Uterus (tissue), 2 donors: ENCODE measurements around the gene CCDC38.

ENCODE experiments used
- POLR2A ChIP-seq, 2 donors: fragments of 450-650 bp; IDR thresholded peaks; one replicate each; pipeline ENCODE4 v1.6.1; 2016; ENCODE audit warnings: antibody characterized with exemption in 2 of 2, mild to moderate bottlenecking in 1 of 2, moderate library complexity in 1 of 2
- TF ChIP-seq, protein P1 (sequence below), 4 experiments: fragments of 200-600 bp in 2 of 4; fragments of 450-650 bp in 2 of 4; sonication (generic) in 2 of 4; IDR thresholded peaks; one replicate each; pipeline ENCODE4 v1.5.1; 2016 to 2019; ENCODE audit warnings: antibody characterized with exemption in 4 of 4, mild to moderate bottlenecking in 2 of 4, moderate library complexity in 1 of 4

DNA sequence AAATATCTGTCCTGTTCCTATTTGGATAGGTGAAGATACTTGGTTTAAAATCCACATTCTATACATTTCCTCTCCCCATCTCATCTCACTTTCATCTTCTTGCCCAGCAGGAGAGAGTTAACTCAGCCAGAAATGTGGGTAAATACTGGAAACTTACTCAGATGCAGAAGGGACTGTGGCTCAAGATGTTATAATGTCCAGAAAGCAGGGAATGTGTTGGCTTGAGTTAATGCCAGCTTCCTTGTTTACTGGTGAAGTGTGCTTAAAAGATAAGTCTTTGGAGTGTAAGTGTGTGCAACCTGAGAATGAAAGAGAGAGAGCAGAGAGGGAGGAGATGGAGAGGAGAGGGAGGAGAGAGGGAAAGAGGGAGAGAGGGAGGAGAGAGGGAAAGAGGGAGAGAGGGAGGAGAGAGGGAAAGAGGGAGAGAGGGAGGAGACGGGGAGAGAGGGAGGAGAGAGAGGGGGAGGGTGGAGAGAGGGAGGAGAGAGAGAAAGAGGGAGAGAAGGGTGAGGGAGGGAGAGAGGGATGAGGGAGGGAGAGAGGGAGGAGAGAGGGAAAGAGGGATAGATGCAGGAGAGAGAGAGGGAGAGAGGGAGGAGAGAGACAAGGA is 105.7 kb downstream of the CCDC38 start:
- TF ChIP-seq, protein P1, sequence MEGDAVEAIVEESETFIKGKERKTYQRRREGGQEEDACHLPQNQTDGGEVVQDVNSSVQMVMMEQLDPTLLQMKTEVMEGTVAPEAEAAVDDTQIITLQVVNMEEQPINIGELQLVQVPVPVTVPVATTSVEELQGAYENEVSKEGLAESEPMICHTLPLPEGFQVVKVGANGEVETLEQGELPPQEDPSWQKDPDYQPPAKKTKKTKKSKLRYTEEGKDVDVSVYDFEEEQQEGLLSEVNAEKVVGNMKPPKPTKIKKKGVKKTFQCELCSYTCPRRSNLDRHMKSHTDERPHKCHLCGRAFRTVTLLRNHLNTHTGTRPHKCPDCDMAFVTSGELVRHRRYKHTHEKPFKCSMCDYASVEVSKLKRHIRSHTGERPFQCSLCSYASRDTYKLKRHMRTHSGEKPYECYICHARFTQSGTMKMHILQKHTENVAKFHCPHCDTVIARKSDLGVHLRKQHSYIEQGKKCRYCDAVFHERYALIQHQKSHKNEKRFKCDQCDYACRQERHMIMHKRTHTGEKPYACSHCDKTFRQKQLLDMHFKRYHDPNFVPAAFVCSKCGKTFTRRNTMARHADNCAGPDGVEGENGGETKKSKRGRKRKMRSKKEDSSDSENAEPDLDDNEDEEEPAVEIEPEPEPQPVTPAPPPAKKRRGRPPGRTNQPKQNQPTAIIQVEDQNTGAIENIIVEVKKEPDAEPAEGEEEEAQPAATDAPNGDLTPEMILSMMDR (IDR thresholded peaks at IDR 0.05) = no peak
- no peak for TF ChIP-seq POLR2A (IDR thresholded peaks at IDR 0.05)
